Breast epithelium (tissue), 3 donors: Measurements from ENCODE around the gene GPR176.

Source experiments
- POLR2A ChIP-seq: fragments of 450-650 bp; IDR thresholded peaks from one replicate; pipeline ENCODE4 v1.6.1; 2016; ENCODE audit warnings: antibody characterized with exemption, mild to moderate bottlenecking, moderate library complexity
- TF ChIP-seq, protein P1 (sequence below), 3 donors: fragments of 450-650 bp; IDR thresholded peaks; one replicate each; pipeline ENCODE4 v1.5.1; 2016 to 2017; ENCODE audit warnings: antibody characterized with exemption in 3 of 3, mild to moderate bottlenecking in 3 of 3, moderate library complexity in 3 of 3

DNA sequence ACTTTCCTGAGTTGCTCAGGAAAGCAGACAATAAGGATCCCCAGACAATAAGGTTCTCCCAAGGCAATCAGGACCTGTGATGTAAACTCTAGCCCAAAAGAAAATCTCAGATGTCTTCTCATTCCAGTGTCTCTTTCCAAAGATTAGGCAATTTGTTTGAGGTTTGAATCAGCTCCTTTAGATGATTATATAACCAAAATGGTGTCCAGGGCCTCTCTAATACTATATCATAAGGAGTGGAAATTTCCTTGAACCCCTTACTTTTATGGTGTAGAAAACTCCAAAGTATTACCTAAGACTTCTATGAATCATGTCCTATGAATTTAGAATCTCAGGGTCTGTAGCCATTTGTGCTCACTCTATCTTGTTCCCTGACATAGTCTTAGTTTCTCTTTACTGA, 65.9 kb downstream of the GPR176 start:
- TF ChIP-seq, protein P1, sequence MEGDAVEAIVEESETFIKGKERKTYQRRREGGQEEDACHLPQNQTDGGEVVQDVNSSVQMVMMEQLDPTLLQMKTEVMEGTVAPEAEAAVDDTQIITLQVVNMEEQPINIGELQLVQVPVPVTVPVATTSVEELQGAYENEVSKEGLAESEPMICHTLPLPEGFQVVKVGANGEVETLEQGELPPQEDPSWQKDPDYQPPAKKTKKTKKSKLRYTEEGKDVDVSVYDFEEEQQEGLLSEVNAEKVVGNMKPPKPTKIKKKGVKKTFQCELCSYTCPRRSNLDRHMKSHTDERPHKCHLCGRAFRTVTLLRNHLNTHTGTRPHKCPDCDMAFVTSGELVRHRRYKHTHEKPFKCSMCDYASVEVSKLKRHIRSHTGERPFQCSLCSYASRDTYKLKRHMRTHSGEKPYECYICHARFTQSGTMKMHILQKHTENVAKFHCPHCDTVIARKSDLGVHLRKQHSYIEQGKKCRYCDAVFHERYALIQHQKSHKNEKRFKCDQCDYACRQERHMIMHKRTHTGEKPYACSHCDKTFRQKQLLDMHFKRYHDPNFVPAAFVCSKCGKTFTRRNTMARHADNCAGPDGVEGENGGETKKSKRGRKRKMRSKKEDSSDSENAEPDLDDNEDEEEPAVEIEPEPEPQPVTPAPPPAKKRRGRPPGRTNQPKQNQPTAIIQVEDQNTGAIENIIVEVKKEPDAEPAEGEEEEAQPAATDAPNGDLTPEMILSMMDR (IDR thresholded peaks at IDR 0.05) = no peak
- no peak for TF ChIP-seq POLR2A
